WTC11 (cell line): ENCODE results near the gene CNTN1. TPM values are rescaled to one million over a fixed set of nuclear protein-coding genes. Genes with fewer than 3 reads are reported as not detected.

Experiments
- ATAC-seq: fragments of 200-7000 bp; cut with Tn5 transposase; 2 replicates; pipeline ENCODE4 v1.10.0; 2021; ENCODE audit warnings: mild to moderate bottlenecking, moderate library complexity
- CTCF ChIA-PET: fragments of 300-600 bp; sonication (Branson Sonifier 250); formaldehyde crosslinking; loops from one replicate; lab custom pipeline; 2021; ENCODE audit warnings: antibody characterized with exemption; lab: Charles Lee
- POLR2A ChIA-PET: fragments of 350-600 bp; sonication (Branson Sonifier 250); formaldehyde crosslinking; loops from one replicate; lab custom pipeline; 2021; ENCODE audit warnings: antibody characterized with exemption; lab: Charles Lee
- DNase-seq: peaks from one replicate; pipeline ENCODE4 v3.0.0; 2021; ENCODE audit warnings: low spot score
- H3K27ac Mint-ChIP-seq: 2 replicates; pipeline ENCODE4 v1.8.0; 2021; ENCODE audit warnings: mixed read lengths
- H3K27me3 Mint-ChIP-seq: 2 replicates; pipeline ENCODE4 v1.8.0; 2021; ENCODE audit warnings: low read depth, mild to moderate bottlenecking, moderate library complexity, mixed read lengths
- H3K36me3 Mint-ChIP-seq: 2 replicates; pipeline ENCODE4 v1.8.0; 2021; ENCODE audit warnings: mixed read lengths
- H3K4me1 Mint-ChIP-seq: 2 replicates; pipeline ENCODE4 v1.8.0; 2022; ENCODE audit warnings: mixed read lengths
- H3K4me3 Mint-ChIP-seq: 2 replicates; pipeline ENCODE4 v1.8.0; 2021; ENCODE audit warnings: mild to moderate bottlenecking, moderate library complexity, mixed read lengths
- H3K9me3 Mint-ChIP-seq: 2 replicates; pipeline ENCODE4 v1.8.0; 2021; ENCODE audit warnings: mixed read lengths
- ATF2 ChIP-seq: sonication (generic); formaldehyde crosslinking; IDR thresholded peaks from 2 replicates; pipeline ENCODE4 v1.8.1; 2022; ENCODE audit warnings: low read depth, missing genetic modification reagents, borderline replicate concordance
- CREM ChIP-seq: sonication (generic); formaldehyde crosslinking; IDR thresholded peaks from 2 replicates; pipeline ENCODE4 v1.8.1; 2022; ENCODE audit warnings: mild to moderate bottlenecking, missing genetic modification reagents, moderate library complexity
- CTCF ChIP-seq: fragments of 200-600 bp; IDR thresholded peaks from 2 replicates; pipeline ENCODE4 v1.8.0; 2022; ENCODE audit warnings: antibody characterized with exemption
- ESRRA ChIP-seq: sonication (generic); formaldehyde crosslinking; IDR thresholded peaks from 2 replicates; pipeline ENCODE4 v1.8.1; 2022; ENCODE audit warnings: mild to moderate bottlenecking, missing genetic modification reagents, borderline replicate concordance
- FOXP1 ChIP-seq: sonication (generic); formaldehyde crosslinking; IDR thresholded peaks from 2 replicates; pipeline ENCODE4 v1.8.0; 2022; ENCODE audit warnings: missing genetic modification reagents, mild to moderate bottlenecking, moderate library complexity, borderline replicate concordance
- GTF2I ChIP-seq: fragments of 250-450 bp; sonication (Bioruptor Pico); conservative IDR thresholded peaks from 2 replicates; pipeline ENCODE4 v1.4.0; 2021; ENCODE audit warnings: mild to moderate bottlenecking
- HMGA2 ChIP-seq: fragments of 250-450 bp; sonication (Bioruptor Pico); IDR thresholded peaks from 2 replicates; pipeline ENCODE4 v1.4.0; 2021; ENCODE audit warnings: mild to moderate bottlenecking, moderate library complexity
- JUN ChIP-seq: sonication (generic); formaldehyde crosslinking; IDR thresholded peaks from 2 replicates; pipeline ENCODE4 v1.8.0; 2023; ENCODE audit warnings: mild to moderate bottlenecking, missing genetic modification reagents
- NFATC4 ChIP-seq: fragments of 250-450 bp; sonication (Bioruptor Pico); IDR thresholded peaks from 2 replicates; pipeline ENCODE4 v1.9.0; 2021; ENCODE audit warnings: mild to moderate bottlenecking
- PRRX2 ChIP-seq: fragments of 250-450 bp; sonication (Bioruptor Pico); IDR thresholded peaks from 2 replicates; pipeline ENCODE4 v1.8.0; 2021; ENCODE audit warnings: mild to moderate bottlenecking
- RORB ChIP-seq: fragments of 250-450 bp; sonication (Bioruptor Pico); IDR thresholded peaks from 2 replicates; pipeline ENCODE4 v1.9.0; 2021; ENCODE audit warnings: mild to moderate bottlenecking
- TCF7 ChIP-seq: sonication (generic); formaldehyde crosslinking; IDR thresholded peaks from 2 replicates; pipeline ENCODE4 v1.8.0; 2022; ENCODE audit warnings: mild to moderate bottlenecking, low read depth, missing genetic modification reagents, moderate library complexity
- ZNF232 ChIP-seq: sonication (generic); formaldehyde crosslinking; IDR thresholded peaks from 2 replicates; pipeline ENCODE4 v1.8.0; 2022; ENCODE audit warnings: mild to moderate bottlenecking, missing genetic modification reagents
- total RNA-seq: library from RNA; stranded (reverse); gene quantifications from 3 replicates; pipeline ENCODE4 v1.2.3, GENCODE V29; 2021
- TF ChIP-seq, protein P1 (sequence below): fragments of 250-450 bp; sonication (Bioruptor Pico); IDR thresholded peaks from 2 replicates; pipeline ENCODE4 v1.9.0; 2021; ENCODE audit warnings: mild to moderate bottlenecking, borderline replicate concordance

Gene CNTN1
- total RNA-seq, 1 experiment from 2014 or later = 16.9 TPM

DNA sequence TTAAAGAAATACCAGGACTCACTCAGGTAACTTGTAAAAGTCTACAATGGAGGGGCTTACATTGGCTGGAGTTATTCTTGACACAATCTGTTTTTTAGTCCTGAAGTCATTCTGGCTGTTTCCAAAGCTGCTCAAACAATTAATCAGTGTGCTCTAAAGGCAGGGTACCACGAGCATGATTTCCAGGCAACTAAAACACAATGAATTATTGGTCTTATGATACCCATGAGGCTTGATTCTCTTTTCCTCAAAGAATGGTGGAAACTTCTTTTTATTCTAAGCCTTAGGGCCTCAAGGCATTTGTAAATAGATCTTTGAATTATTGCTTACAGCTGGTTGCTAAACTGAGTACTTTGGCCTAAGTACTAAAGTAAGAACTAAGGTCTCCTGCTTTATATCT, 296.1 kb downstream of the CNTN1 start:
- Mint-ChIP-seq H3K27ac (no peak overlapping the region), H3K36me3 (no peaks in the 10 kb centered on the region), H3K9me3 (peaks cover 16% of the 10 kb centered on the region), H3K27me3 (no peaks in the 10 kb centered on the region), H3K4me1 (peaks cover 9% of the 10 kb centered on the region), H3K4me3 (no peak overlapping the region)
- ChIA-PET POLR2A (no interaction called here), CTCF (no interaction called here)
- ATAC-seq = no peak
- TF ChIP-seq GTF2I (no peak), ESRRA (CRISPR knock-in tag) (no peak), TCF7 (CRISPR knock-in tag) (no peak)
- DNase-seq = no peak

DNA sequence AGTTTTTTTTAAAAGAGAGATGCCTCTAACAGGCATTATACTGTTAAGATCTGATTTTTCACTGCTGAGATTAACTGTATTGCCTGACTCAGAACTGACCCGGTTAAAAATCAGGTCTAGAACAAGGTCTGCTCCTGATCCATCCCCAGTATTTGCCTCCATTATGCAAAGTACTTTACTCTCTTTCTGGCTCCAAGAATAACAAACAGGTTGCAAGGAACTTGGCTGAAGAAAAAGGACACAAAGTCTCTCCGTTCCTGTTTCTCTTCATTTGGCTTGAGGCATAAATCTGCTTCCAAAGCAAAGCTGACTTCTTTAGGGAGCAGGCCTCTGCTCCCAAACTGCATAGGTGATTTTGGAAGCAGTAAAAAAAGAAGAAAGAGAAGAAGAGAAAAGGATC, 296.6 kb downstream of the CNTN1 start:
- Mint-ChIP-seq H3K4me1 (peaks cover 9% of the 10 kb centered on the region), H3K9me3 (peaks cover 16% of the 10 kb centered on the region), H3K27ac (no peak overlapping the region), H3K4me3 (no peak overlapping the region), H3K36me3 (no peaks in the 10 kb centered on the region), H3K27me3 (no peaks in the 10 kb centered on the region)
- ATAC-seq = no peak
- DNase-seq = no peak
- no peak for TF ChIP-seq PRRX2 (CRISPR knock-in tag)
- CTCF ChIA-PET = no interaction called here
- POLR2A ChIA-PET = no interaction called here

- ATAC-seq (no peak), DNase-seq (no peak)
- POLR2A ChIA-PET = no interaction called here
- H3K4me1 Mint-ChIP-seq = peaks cover 9% of the 10 kb centered on the region
- no peak overlapping the region for H3K4me3 Mint-ChIP-seq
- TF ChIP-seq FOXP1 (CRISPR knock-in tag) (no peak), RORB (CRISPR knock-in tag) (no peak)
- TF ChIP-seq, protein P1, sequence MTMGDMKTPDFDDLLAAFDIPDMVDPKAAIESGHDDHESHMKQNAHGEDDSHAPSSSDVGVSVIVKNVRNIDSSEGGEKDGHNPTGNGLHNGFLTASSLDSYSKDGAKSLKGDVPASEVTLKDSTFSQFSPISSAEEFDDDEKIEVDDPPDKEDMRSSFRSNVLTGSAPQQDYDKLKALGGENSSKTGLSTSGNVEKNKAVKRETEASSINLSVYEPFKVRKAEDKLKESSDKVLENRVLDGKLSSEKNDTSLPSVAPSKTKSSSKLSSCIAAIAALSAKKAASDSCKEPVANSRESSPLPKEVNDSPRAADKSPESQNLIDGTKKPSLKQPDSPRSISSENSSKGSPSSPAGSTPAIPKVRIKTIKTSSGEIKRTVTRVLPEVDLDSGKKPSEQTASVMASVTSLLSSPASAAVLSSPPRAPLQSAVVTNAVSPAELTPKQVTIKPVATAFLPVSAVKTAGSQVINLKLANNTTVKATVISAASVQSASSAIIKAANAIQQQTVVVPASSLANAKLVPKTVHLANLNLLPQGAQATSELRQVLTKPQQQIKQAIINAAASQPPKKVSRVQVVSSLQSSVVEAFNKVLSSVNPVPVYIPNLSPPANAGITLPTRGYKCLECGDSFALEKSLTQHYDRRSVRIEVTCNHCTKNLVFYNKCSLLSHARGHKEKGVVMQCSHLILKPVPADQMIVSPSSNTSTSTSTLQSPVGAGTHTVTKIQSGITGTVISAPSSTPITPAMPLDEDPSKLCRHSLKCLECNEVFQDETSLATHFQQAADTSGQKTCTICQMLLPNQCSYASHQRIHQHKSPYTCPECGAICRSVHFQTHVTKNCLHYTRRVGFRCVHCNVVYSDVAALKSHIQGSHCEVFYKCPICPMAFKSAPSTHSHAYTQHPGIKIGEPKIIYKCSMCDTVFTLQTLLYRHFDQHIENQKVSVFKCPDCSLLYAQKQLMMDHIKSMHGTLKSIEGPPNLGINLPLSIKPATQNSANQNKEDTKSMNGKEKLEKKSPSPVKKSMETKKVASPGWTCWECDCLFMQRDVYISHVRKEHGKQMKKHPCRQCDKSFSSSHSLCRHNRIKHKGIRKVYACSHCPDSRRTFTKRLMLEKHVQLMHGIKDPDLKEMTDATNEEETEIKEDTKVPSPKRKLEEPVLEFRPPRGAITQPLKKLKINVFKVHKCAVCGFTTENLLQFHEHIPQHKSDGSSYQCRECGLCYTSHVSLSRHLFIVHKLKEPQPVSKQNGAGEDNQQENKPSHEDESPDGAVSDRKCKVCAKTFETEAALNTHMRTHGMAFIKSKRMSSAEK (CRISPR knock-in tag) = no peak
- H3K27me3 Mint-ChIP-seq = no peaks in the 10 kb centered on the region
- CTCF ChIA-PET = no interaction called here
- no peak overlapping the region for H3K27ac Mint-ChIP-seq
- H3K36me3 Mint-ChIP-seq = no peaks in the 10 kb centered on the region
- H3K9me3 Mint-ChIP-seq = peaks cover 16% of the 10 kb centered on the region
These were observed 297.5 kb downstream of the CNTN1 start for GRCh38 chr12:40989785-40990184.

- H3K4me1 Mint-ChIP-seq = peaks cover 9% of the 10 kb centered on the region
- H3K36me3 Mint-ChIP-seq = no peaks in the 10 kb centered on the region
- CTCF ChIA-PET = no interaction called here
- ATAC-seq (no peak), DNase-seq (no peak)
- no peak overlapping the region for H3K4me3 Mint-ChIP-seq
- H3K27ac Mint-ChIP-seq = no peak overlapping the region
- peaks cover 10% of the 10 kb centered on the region for H3K9me3 Mint-ChIP-seq
- no peaks in the 10 kb centered on the region for H3K27me3 Mint-ChIP-seq
- TF ChIP-seq NFATC4 (CRISPR knock-in tag) = no peak
- TF ChIP-seq ATF2 (CRISPR knock-in tag) = no peak
- TF ChIP-seq CREM (CRISPR knock-in tag) = no peak
- TF ChIP-seq ZNF232 (CRISPR knock-in tag) = no peak
- no peak for TF ChIP-seq HMGA2 (CRISPR knock-in tag)
- TF ChIP-seq JUN = no peak
- TF ChIP-seq CTCF = no peak
- POLR2A ChIA-PET = no interaction called here
These were observed 299.9 kb downstream of the CNTN1 start for GRCh38 chr12:40992158-40992557.
